ENCODE data around the gene POPDC2. TPM values are rescaled to one million over a fixed set of nuclear protein-coding genes. Genes with fewer than 3 reads are reported as not detected.
A peak's percentile ranks its signal among the peaks of the same experiment; 100 is the strongest.

The POPDC2 gene
- total and polyA plus RNA-seq, 10 of the 15 experiments (the other 5 are each of a cell fraction or from before 2014, with no cell fraction given) = 1.8 to 12.7 (median 3.5) TPM

GRCh38 chr3:119664370-119664769 lies 4.0 kb upstream of the POPDC2 start:
- Histone ChIP-seq H3K9ac (ENCODE audit: control insufficient read depth, insufficient read depth, low read length) (no peak overlapping the region), H2AFZ (ENCODE audit: control insufficient read depth, low read depth, low read length) (no peak overlapping the region), H4K20me1 (ENCODE audit: control insufficient read depth, insufficient read depth) (no peaks in the 10 kb centered on the region), H3K79me2 (ENCODE audit: control insufficient read depth, insufficient read depth, low read length) (no peaks in the 10 kb centered on the region; the same call in none of the 2 replicates), H3K4me1 (ENCODE audit: control insufficient read depth, insufficient read depth, low read length) (peaks cover 30% of the 10 kb centered on the region), H3K27me3 (replicated peaks in 1 of 2; ENCODE audit: control insufficient read depth in 2 of 2, insufficient read depth in 2 of 2, low read length in 1 of 2) (no peaks in the 10 kb centered on the region), H3K4me2 (ENCODE audit: control insufficient read depth, insufficient read depth) (no peak overlapping the region), H3K9me3 (replicated peaks; ENCODE audit: control insufficient read depth, insufficient read depth, low read length) (no peaks in the 10 kb centered on the region; the same call in 2 of the 3 replicates), H3K36me3 (ENCODE audit: control insufficient read depth in 2 of 2, insufficient read depth in 2 of 2, low read length in 1 of 2) (peaks cover 0 to 7% of the 10 kb centered on the region in 2 experiments; a peak in 2 of 4 replicates), H3K4me3 (no peak overlapping the region), H3K27ac (ENCODE audit: control insufficient read depth, insufficient read depth) (peak overlapping the region; percentile 53)
- CTCF ChIA-PET = interaction anchor here (1.1 to 9.5 kb wide), 8 partner anchors 8 to 64 kb away, joined by 3 to 71 read pairs (median 10); partner anchors contain the start of genes COX17 and PLA1A
- WGBS (ENCODE audit: insufficient coverage, insufficient replicate concordance, low lambda C conversion rate, missing lambda C conversion rate) = 57% methylated on average over 4 of the region's 4 CpGs
- RAD21 ChIA-PET (ENCODE audit: unreplicated experiment) = interaction anchor here (1.0 to 5.4 kb wide), 10 partner anchors 10 to 114 kb away, joined by 3 to 52 read pairs (median 8); partner anchors contain the start of gene COX17
- intact Hi-C loops (cut with micrococcal nuclease; ENCODE audit: unreplicated experiment) = no loop called here
- no peak for TF ChIP-seq RELB (IDR thresholded peaks at IDR 0.05; ENCODE audit: low read depth)
- no peak for TF ChIP-seq ZBTB40 (IDR thresholded peaks at IDR 0.05; ENCODE audit: borderline replicate concordance)
- no peak for TF ChIP-seq ZNF274 (IDR thresholded peaks at IDR 0.05; ENCODE audit: insufficient read depth, insufficient read length)
- no peak for TF ChIP-seq TARDBP (IDR thresholded peaks at IDR 0.05; ENCODE audit: borderline replicate concordance)
- TF ChIP-seq EGR1 (IDR thresholded peaks at IDR 0.05; ENCODE audit: borderline replicate concordance in 1 of 2, low read depth in 2 of 2, low read length in 2 of 2) = no peak
- no peak for TF ChIP-seq PAX5 (IDR thresholded peaks at IDR 0.05; ENCODE audit: borderline replicate concordance, low read depth, low read length)
- no peak for TF ChIP-seq ZSCAN29 (IDR thresholded peaks at IDR 0.05)
- no peak for TF ChIP-seq NR2C1 (IDR thresholded peaks at IDR 0.05)
- no peak for TF ChIP-seq ZNF207 (IDR thresholded peaks at IDR 0.05; ENCODE audit: borderline replicate concordance)
- TF ChIP-seq YY1 (IDR thresholded peaks at IDR 0.05; ENCODE audit: low read depth, low read length) = 0 out of 2 replicates have a peak, but pooled peaks have one; percentile 37
- TF ChIP-seq NBN (IDR thresholded peaks at IDR 0.05) = no peak
- TF ChIP-seq NFYA (IDR thresholded peaks at IDR 0.05; ENCODE audit: borderline replicate concordance, low read depth, low read length) = no peak
- no peak for TF ChIP-seq ZNF592 (IDR thresholded peaks at IDR 0.05)
- 0 out of 2 replicates have a peak, but pooled peaks have one; percentile 10 for TF ChIP-seq CREB1 (IDR thresholded peaks at IDR 0.05; ENCODE audit: low read depth)
- TF ChIP-seq POLR2AphosphoS5 (IDR thresholded peaks at IDR 0.05; ENCODE audit: low read length) = no peak
- ATAC-seq = peak; percentile 13; the same call in 1 of the 3 replicates
- no peak for DNase-seq (ENCODE audit: low read depth, low spot score)
- POLR2A ChIA-PET = interaction anchor here (1.0 to 4.3 kb wide), 6 partner anchors 8 to 64 kb away, joined by 3 to 25 read pairs (median 8); partner anchors contain the start of gene COX17
- SMC1A ChIA-PET (ENCODE audit: uncharacterized antibody, unreplicated experiment) = interaction anchor here (1.0 to 8.0 kb wide), 14 partner anchors 8 to 164 kb away, joined by 3 to 100 read pairs (median 4); partner anchors contain the start of genes COX17 and PLA1A
- no peak for FAIRE-seq
- in situ Hi-C loops (cut with MboI) = no loop called here
- no TSS peak for BruUV-seq (replicated peaks)
